Measurements from ENCODE around the gene ZNF467.

ZNF467 gene

DNA sequence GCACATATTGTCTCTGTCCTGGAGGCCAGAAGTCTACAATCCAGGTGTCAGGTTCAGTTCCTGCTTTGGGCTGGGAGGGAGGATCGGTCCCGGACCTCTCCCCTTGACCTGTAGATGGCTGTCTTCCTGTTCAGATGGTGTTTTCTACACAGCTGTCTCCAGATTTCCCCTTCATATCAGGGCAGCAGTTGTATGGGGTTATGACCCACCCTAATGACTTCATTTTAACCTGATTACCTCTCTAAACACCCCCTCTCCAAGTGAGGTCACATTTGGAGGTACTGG, 38.7 kb downstream of the ZNF467 start:
- H3K4me1 Mint-ChIP-seq = peaks cover 15% of the 10 kb centered on the region
- ATAC-seq = no peak

DNA sequence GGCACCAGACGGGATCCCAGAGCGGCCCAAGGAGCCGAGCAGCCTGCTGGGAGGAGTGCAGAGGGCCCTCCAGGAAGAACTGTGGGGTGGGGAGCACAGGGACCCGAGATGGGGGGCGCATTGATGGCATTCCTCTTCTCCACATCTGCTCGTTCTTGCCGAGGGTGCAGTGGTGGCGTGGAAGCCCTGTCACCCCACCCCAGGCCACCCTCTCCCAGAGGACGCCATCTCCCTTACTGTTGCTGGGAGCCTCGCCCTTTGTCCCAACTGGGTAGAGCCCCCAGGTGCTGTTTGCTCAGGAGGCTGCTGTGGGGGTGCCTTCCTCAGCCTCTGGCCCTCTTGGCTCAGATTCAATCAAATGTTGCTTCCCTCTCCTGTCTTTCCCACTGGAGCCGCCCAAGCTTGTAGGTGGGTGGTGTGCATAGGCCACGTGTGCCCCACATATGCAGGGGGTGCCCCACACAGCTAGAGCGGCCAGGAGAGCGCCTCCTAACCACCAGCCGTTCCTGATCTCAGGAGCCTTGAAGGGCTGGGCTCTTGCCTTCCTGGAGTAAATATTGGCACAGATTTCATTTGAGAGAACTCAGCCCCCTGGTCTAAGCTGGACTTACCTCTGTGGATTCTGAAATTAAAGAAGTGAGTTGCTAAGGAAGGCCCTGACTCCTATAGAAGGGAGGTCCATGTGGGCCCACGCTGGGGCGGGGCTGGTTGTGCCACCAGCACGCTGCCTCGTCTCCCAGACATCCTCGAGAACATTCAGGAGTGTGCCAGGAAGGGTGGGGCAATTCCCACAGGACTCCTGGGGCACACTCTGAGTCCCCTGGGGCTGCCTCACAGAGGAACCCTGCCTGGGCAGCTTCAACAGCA, 39.2 kb downstream of the ZNF467 start:
- no peak overlapping the region for H3K27ac Mint-ChIP-seq
- H3K4me3 Mint-ChIP-seq = no peak overlapping the region
- H3K36me3 Mint-ChIP-seq = peaks cover 28% of the 10 kb centered on the region
- no peaks in the 10 kb centered on the region for H3K9me3 Mint-ChIP-seq
- H3K27me3 Mint-ChIP-seq = no peaks in the 10 kb centered on the region
- peak; percentile 46 for ATAC-seq
- H3K4me1 Mint-ChIP-seq = peaks cover 15% of the 10 kb centered on the region

More for the DNA sequence above, 38.7 kb downstream of the ZNF467 start:
- H3K36me3 Mint-ChIP-seq = peaks cover 23% of the 10 kb centered on the region
- H3K9me3 Mint-ChIP-seq = no peaks in the 10 kb centered on the region
- no peak overlapping the region for H3K27ac Mint-ChIP-seq
- H3K4me3 Mint-ChIP-seq = no peak overlapping the region
- H3K27me3 Mint-ChIP-seq = peaks cover 5% of the 10 kb centered on the region

DNA sequence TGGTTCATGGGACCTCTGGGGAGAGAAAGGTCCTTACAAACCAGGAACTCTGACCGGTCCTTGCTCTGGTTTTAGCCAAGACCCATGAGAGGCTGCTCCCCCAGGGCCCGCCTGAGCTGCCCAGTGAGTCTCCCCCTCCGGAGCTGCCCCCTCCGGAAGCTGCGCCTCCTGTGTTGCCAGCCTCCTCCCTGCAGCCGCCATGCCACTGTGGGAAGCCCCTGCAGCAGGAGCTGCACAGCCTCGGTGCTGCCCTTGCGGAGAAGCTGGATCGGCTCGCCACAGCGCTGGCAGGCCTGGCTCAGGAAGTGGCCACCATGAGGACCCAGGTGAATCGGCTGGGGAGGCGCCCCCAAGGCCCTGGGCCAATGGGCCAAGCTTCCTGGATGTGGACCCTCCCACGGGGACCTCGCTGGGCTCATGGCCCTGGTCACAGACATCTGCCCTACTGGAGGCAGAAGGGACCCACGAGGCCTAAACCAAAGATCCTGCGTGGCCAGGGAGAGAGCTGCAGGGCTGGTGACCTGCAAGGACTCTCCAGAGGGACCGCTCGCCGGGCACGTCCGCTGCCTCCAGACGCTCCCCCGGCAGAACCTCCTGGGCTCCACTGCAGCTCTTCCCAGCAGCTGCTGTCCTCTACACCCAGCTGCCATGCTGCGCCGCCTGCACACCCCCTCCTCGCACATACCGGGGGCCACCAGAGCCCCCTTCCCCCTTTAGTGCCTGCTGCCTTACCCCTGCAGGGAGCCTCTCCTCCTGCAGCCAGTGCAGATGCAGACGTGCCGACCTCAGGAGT, 40.1 kb downstream of the ZNF467 start:
- Mint-ChIP-seq H3K27me3 (no peaks in the 10 kb centered on the region), H3K4me3 (no peak overlapping the region), H3K27ac (no peak overlapping the region), H3K9me3 (no peaks in the 10 kb centered on the region), H3K4me1 (peaks cover 15% of the 10 kb centered on the region), H3K36me3 (peaks cover 29% of the 10 kb centered on the region)
- ATAC-seq = no peak

DNA sequence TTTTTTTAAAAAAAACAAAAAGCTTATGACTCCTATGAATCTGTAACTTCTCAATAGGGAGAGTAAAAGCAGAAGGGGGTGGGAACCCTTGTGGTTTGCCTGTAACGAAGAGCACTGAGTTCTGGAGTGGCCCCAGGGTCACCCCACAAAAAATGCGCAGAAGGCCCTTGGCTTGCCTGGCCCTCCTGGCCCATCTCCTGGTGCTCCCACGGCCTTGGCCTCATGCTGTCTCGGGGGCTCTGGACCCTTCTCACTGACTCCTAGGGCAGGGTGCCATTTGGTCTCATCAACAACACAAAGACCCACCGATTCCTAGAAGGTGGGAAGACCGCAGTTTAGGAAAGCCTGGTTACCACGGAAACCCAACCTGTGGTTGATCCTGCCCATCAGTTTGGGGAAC, 40.8 kb downstream of the ZNF467 start:
- no peak for ATAC-seq
- H3K27me3 Mint-ChIP-seq = no peaks in the 10 kb centered on the region
- H3K9me3 Mint-ChIP-seq = no peaks in the 10 kb centered on the region
- peaks cover 30% of the 10 kb centered on the region for H3K36me3 Mint-ChIP-seq
- H3K27ac Mint-ChIP-seq = no peak overlapping the region
- H3K4me1 Mint-ChIP-seq = peaks cover 15% of the 10 kb centered on the region
- no peak overlapping the region for H3K4me3 Mint-ChIP-seq

DNA sequence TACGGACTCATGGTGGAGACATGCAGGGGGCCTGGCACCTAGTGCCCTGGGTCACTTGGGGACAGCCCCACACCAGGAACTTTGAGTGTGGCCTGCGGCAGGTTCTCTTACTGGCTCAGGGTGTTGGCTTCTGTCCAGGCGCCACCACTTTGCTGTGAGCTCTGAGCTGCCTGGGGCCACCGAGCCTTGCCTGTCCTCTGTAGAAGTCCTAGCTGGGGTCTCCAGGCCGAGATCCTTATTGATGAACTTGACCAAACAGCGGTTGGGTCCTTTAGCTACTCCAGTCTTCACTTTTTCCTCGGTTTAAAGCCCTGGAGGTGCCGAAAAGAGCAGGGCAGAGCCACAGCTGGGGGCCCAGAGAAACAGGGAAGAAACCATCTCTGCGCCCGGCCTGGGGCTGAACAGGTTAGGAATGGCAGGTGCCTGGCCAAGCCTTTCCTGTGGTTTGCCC, 41.3 kb downstream of the ZNF467 start:
- Mint-ChIP-seq H3K27me3 (no peaks in the 10 kb centered on the region), H3K4me3 (no peak overlapping the region), H3K36me3 (peaks cover 35% of the 10 kb centered on the region), H3K9me3 (no peaks in the 10 kb centered on the region), H3K27ac (no peak overlapping the region), H3K4me1 (peaks cover 15% of the 10 kb centered on the region)
- ATAC-seq = no peak

DNA sequence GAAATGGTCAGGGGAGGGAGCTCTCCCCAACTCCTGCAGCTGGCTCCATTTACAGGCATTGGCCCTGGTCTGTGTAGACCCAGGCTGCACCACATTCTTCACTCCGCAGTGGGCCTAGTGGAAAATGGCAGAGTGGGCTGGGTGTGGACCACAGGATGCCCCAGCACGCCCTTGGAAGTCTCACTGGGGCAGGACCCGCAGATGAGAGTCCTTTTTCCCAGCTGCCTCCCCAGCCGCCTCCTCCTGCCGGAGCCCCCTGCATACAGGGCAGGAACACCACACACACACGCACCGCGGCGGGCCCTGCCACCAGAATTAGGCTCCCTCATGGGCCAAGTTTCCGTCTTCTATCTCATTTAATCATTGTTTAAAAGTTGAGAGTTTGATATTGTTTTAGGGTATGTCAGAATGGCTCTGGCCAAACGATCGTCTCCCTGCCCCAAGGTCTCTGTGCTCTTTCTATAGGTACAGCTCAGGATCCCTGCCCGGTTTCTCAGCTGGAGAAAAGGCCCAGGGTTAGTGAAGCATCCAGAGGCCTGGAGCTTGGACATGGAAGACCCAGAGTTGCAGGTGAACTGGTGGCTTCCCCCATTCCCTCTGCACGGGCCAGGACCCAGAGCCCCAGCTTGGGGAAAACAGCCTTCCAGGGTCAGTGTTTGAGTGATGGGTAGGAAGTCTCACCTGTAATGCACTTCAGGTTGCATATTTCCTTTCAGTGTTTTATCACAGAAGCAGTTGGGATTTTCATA, 42.0 kb downstream of the ZNF467 start:
- H3K4me1 Mint-ChIP-seq = peaks cover 15% of the 10 kb centered on the region
- no peak overlapping the region for H3K27ac Mint-ChIP-seq
- no peak overlapping the region for H3K4me3 Mint-ChIP-seq
- no peaks in the 10 kb centered on the region for H3K9me3 Mint-ChIP-seq
- H3K36me3 Mint-ChIP-seq = peaks cover 41% of the 10 kb centered on the region
- ATAC-seq = no peak
- no peaks in the 10 kb centered on the region for H3K27me3 Mint-ChIP-seq

DNA sequence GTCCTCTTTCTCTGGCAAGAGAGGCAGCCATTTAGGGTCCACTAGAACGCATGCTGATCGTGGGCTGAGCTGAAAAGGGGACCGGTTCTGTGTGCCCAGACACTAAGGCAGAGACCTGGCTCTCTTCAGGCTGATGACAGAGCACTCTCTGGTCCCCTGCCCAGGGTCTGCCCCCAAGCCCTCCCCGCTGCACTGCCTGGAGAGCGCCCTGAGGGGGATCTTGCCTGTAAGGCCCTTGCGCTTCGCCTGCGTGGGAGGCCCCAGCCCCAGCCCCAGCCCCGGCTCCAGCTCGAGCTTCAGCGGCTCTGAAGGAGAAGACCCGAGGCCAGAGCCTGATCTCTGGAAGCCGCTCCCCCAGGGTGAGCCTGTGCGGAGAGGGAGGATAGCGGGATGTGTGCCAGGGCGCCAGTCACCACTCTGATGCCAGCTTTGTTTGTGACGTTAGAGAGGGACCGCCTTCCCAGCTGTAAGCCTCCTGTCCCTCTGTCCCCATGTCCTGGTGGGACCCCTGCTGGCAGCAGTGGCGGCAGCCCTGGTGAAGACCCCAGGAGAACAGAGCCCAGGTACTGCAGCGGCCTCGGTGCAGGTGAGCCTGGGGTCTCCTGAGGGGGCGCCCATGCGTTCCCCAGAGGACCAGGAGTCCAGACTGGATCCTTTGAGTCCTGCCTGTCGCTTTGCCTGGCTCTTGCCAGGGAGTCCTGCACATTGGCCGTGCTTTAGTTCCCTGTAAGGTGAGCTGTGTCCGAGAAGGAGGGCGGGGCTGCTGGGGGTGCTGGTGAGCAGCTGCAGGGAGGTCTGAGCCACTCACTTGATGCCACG, 43.2 kb downstream of the ZNF467 start:
- Mint-ChIP-seq H3K9me3 (no peaks in the 10 kb centered on the region), H3K27ac (no peak overlapping the region), H3K36me3 (peaks cover 47% of the 10 kb centered on the region), H3K4me1 (peaks cover 11% of the 10 kb centered on the region), H3K27me3 (no peaks in the 10 kb centered on the region), H3K4me3 (no peak overlapping the region)
- ATAC-seq = no peak

DNA sequence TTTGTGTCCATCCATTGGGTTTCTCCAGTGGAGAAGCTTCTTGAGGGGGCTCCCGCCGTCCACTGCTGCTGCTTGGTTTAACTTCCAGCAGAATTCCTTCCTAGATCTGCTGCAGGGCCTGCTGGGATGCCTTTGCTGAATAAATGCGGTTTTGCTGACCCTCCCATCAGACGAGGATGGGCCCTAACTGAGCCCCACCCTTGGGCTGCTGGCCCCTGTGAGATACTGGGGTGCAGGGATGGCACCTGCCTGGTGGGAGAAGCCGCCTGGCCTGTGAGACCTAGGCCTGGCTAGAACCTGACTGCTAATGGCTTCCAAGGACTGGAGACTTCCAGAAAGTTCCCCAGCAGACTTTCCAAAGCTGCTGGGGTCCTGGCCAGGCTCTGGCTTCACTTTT, 43.8 kb downstream of the ZNF467 start:
- Mint-ChIP-seq H3K27ac (no peak overlapping the region), H3K27me3 (no peaks in the 10 kb centered on the region), H3K9me3 (no peaks in the 10 kb centered on the region), H3K4me3 (no peak overlapping the region), H3K4me1 (peaks cover 5% of the 10 kb centered on the region), H3K36me3 (peaks cover 52% of the 10 kb centered on the region)
- ATAC-seq = no peak

DNA sequence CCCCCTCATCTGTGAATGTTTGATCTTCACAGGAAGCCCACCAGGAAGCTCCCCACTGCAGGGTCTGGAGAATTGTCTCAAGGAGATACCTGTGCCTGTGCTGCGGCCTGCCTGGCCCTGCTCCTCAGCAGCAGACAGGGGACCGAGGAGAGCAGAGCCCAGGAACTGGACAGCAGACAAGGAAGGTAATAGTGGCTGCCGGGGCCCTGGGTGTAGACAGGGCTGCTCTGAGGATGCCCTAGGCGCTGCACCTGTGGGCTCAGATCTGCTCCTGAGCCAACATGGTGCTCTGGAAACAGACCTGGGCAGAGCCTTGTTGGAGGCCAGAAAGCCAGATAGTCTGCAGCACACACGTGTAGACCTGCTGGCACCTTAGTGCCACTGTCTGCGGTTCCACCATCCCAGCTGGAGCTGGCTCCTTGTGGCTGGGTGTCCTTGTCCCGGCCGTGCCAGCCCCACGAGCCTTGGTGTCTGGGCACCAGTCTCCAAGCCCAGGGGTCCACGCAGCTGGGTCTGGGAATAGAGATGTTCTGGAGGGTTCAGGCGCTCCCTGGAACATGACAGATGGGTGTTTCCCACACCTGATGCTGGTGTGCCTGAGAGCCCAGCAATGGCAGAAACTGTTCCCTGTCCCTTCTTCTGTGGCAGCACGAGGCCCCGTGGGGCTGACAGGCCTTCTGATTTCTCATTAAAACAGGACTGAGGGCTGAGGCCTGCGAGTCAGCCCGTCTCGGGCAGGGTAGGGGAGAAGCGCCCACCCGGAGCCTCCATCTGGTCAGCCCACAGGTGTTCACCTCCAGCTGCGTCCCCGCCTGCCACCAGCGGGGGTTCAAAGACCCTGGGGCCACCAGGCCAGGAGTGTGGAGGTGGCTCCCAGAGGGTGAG, 44.7 kb downstream of the ZNF467 start:
- H3K4me1 Mint-ChIP-seq = no peaks in the 10 kb centered on the region
- no peaks in the 10 kb centered on the region for H3K9me3 Mint-ChIP-seq
- H3K36me3 Mint-ChIP-seq = peaks cover 56% of the 10 kb centered on the region
- ATAC-seq = no peak
- H3K27ac Mint-ChIP-seq = no peak overlapping the region
- H3K27me3 Mint-ChIP-seq = no peaks in the 10 kb centered on the region
- no peak overlapping the region for H3K4me3 Mint-ChIP-seq

DNA sequence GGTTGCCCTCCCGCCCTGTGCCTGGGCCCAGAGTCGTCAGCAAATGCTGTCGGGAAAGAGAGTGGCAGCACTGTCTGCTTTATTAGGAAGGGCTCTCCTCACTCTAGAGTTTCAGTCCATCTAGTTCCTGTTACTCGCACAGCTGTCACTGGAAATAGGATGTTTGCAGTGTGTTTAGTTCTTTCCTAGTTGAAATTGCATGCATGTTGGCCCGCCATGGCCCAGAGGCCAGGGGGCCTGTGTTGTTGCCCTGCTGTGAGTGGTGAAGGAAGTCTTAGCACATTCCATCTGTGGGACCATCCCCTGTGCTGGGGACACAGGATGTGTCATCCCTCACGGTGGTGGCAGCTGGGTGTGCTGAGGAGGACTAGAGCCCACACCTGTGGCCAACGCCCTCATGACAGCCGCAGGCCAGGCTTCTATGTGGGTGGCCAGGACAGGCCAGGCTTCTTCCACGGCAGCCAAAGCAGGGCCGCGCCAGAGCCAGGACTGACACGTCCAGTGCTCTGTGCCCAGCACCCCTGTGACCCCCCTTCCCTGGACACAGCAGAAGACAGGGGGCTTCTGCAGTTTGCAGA, 45.4 kb downstream of the ZNF467 start:
- ATAC-seq = no peak
- H3K4me3 Mint-ChIP-seq = no peak overlapping the region
- no peaks in the 10 kb centered on the region for H3K27me3 Mint-ChIP-seq
- no peaks in the 10 kb centered on the region for H3K4me1 Mint-ChIP-seq
- H3K9me3 Mint-ChIP-seq = no peaks in the 10 kb centered on the region
- peaks cover 61% of the 10 kb centered on the region for H3K36me3 Mint-ChIP-seq
- no peak overlapping the region for H3K27ac Mint-ChIP-seq

DNA sequence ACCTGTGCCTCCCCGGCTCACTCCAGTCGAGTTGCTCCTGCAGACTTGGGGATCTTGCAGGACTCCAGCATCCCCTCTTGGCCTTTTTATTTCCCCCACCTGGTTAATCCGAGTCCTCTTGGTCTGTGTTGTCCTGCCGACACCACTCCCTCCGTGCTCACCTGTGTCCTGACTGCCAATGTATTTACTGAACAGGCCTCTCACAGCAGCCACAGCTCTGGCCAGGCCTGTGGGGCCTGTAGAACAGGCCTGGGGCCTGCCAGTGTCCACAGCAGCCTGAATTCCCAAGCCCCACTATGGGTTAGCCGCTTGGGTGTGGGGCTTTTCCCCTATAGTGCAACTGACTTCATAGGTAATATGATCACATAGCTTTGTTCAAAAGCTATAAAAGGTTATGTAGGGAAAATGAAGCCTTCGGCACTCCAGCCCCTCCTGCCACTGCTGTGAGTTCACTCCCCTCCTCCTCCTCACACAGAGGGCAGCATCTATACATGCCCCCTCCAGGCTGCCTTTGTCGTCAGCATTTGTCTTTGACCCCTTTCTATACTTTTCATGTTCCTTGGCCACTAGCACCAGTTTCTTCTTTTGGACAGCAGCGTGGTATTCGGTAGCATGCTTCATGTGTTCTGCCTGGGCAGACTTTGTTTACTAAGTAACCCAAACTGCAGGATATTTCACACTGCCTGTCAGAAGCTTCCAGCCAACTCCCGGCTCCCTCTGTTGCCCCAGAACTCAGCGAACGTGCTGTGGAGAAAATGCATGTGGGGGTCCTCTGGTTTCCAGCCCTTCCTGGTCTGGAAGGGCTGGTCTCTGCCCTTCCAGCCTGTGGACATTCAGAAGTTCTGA, 46.1 kb downstream of the ZNF467 start:
- Mint-ChIP-seq H3K4me1 (no peaks in the 10 kb centered on the region), H3K27me3 (no peaks in the 10 kb centered on the region), H3K27ac (no peak overlapping the region), H3K9me3 (no peaks in the 10 kb centered on the region), H3K36me3 (peaks cover 56% of the 10 kb centered on the region), H3K4me3 (no peak overlapping the region)
- ATAC-seq = no peak

DNA sequence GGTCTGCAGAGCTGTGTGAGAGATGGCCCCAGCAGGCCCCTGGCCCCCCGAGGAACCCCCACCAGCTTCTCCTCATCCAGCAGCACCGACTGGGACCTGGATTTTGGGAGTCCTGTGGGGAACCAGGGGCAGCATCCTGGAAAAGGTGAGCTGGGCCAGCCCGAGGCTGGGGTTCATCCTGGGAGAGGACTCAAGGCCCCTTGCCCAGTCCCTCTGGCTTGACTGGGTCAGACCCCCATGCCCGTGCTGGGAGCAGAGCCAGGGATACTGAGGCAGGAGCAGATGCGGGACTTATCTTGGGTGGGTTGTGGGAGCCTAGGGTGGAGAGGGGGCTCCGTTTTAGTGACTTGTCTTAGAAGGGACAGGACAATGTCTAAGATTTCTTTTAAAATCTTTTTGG, 47.5 kb downstream of the ZNF467 start:
- no peak for ATAC-seq
- no peaks in the 10 kb centered on the region for H3K9me3 Mint-ChIP-seq
- H3K27me3 Mint-ChIP-seq = no peaks in the 10 kb centered on the region
- peaks cover 56% of the 10 kb centered on the region for H3K36me3 Mint-ChIP-seq
- H3K4me3 Mint-ChIP-seq = no peak overlapping the region
- peak overlapping the region; percentile 46 for H3K27ac Mint-ChIP-seq
- H3K4me1 Mint-ChIP-seq = no peaks in the 10 kb centered on the region

DNA sequence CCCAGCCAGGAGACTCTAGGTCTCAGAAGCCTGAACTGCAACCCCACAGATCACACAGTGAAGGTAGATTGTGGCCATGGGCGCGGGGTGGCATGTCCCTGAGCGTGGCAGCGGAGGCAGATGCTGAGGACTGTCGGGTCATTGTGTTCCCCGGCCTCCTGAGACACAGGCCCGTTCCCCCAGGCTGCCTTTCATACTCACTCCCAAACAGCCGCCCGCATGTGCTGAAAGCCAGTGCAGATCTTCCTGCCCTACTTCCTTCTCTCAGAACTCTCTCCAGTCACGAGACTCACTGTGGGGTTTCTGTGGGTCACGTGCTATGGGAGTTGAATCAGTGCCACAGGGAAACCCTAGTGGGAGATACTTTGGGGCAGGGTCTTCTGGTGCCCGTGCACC, 48.0 kb downstream of the ZNF467 start:
- Mint-ChIP-seq H3K36me3 (peaks cover 56% of the 10 kb centered on the region), H3K4me3 (no peak overlapping the region), H3K9me3 (no peaks in the 10 kb centered on the region), H3K27ac (peak overlapping the region; percentile 46), H3K27me3 (no peaks in the 10 kb centered on the region), H3K4me1 (peaks cover 3% of the 10 kb centered on the region)
- ATAC-seq = no peak

Measured in stimulated activated memory B cell treated with anti-CD40 and anti-IgM and Interleukin-4, amounts not matched to agents 10 μg/mL and 1 μg/mL and 100 μg/mL, for 72 hours (primary cell).